Sigmoid colon (tissue), 4 donors: ENCODE results near the gene GLIS1.

ENCODE experiments used
- CTCF ChIP-seq, 4 experiments: fragments of 450-650 bp in 3 of 4; fragments of 200-600 bp in 1 of 4; IDR thresholded peaks; one replicate each; pipeline ENCODE4 v1.5.1; 2016 to 2019; ENCODE audit warnings: antibody characterized with exemption in 4 of 4, mild to moderate bottlenecking in 3 of 4, moderate library complexity in 2 of 4
- POLR2A ChIP-seq, 2 donors: fragments of 450-650 bp; IDR thresholded peaks; one replicate each; pipeline ENCODE4 v1.6.1; 2016; ENCODE audit warnings: antibody characterized with exemption in 2 of 2, mild to moderate bottlenecking in 2 of 2, moderate library complexity in 2 of 2
- POLR2AphosphoS5 ChIP-seq, 4 donors: sonication (generic); formaldehyde crosslinking; IDR thresholded peaks; one replicate each; pipeline ENCODE4 v1.6.1; 2017; ENCODE audit warnings: antibody characterized with exemption in 4 of 4

- TF ChIP-seq CTCF (IDR thresholded peaks at IDR 0.05) (no peak), POLR2AphosphoS5 (IDR thresholded peaks at IDR 0.05) (no peak), POLR2A (IDR thresholded peaks at IDR 0.05) (no peak)
Measured at GRCh38 chr1:53686091-53686964, 52.6 kb downstream of the GLIS1 start.
